ENCODE measurements around the gene NRIP3.

The NRIP3 gene

GRCh38 chr11:8964324-8965320, 39.2 kb downstream of the NRIP3 start, which contains the start of gene TMEM9B:
Gene TMEM9B (minus strand): TSS chr11:8964442. CDS start chr11:8964313, 129 bp downstream.
- peaks cover 6% of the 10 kb centered on the region for H3K4me1 ChIP-seq (ENCODE audit: insufficient read depth, low read length)
- no peaks in the 10 kb centered on the region for H3K27me3 ChIP-seq (ENCODE audit: insufficient read depth, low read length)
- H3K27ac ChIP-seq (ENCODE audit: low read length), result no peak within 1 kb of the TSS
- H3K9me3 ChIP-seq (ENCODE audit: insufficient read depth, low read depth, low read length), result no peaks in the 10 kb centered on the region
- peak within 1 kb of the TSS; percentile 93; the same call in 1 of the 2 replicates for H3K9ac ChIP-seq (ENCODE audit: low read depth, low read length)
- H3K4me3 ChIP-seq (ENCODE audit: low read length), result peak within 1 kb of the TSS; percentile 79
- H3K36me3 ChIP-seq (ENCODE audit: insufficient read depth, low read depth, low read length), result no peaks in the 10 kb centered on the region

GRCh38 chr11:8963569-8964323, 40.1 kb downstream of the NRIP3 start:
- Histone ChIP-seq H3K36me3 (ENCODE audit: insufficient read depth, low read depth, low read length) (no peaks in the 10 kb centered on the region), H3K9me3 (ENCODE audit: insufficient read depth, low read depth, low read length) (no peaks in the 10 kb centered on the region), H3K27ac (ENCODE audit: low read length) (no peak overlapping the region), H3K4me3 (ENCODE audit: low read length) (peak overlapping the region; percentile 79), H3K9ac (ENCODE audit: low read depth, low read length) (peak overlapping the region; percentile 93; the same call in 1 of the 2 replicates), H3K4me1 (ENCODE audit: insufficient read depth, low read length) (peaks cover 6% of the 10 kb centered on the region), H3K27me3 (ENCODE audit: insufficient read depth, low read length) (no peaks in the 10 kb centered on the region)

GRCh38 chr11:8962841-8963240, 41.0 kb downstream of the NRIP3 start:
- Histone ChIP-seq H3K27ac (ENCODE audit: low read length) (no peak overlapping the region), H3K27me3 (ENCODE audit: insufficient read depth, low read length) (no peaks in the 10 kb centered on the region), H3K4me1 (ENCODE audit: insufficient read depth, low read length) (peaks cover 6% of the 10 kb centered on the region), H3K9ac (ENCODE audit: low read depth, low read length) (no peak overlapping the region), H3K4me3 (ENCODE audit: low read length) (peak overlapping the region; percentile 79), H3K36me3 (ENCODE audit: insufficient read depth, low read depth, low read length) (no peaks in the 10 kb centered on the region), H3K9me3 (ENCODE audit: insufficient read depth, low read depth, low read length) (no peaks in the 10 kb centered on the region)

- Histone ChIP-seq H3K9ac (ENCODE audit: low read depth, low read length) (no peak overlapping the region), H3K4me1 (ENCODE audit: insufficient read depth, low read length) (peaks cover 6% of the 10 kb centered on the region), H3K9me3 (ENCODE audit: insufficient read depth, low read depth, low read length) (no peaks in the 10 kb centered on the region), H3K27me3 (ENCODE audit: insufficient read depth, low read length) (no peaks in the 10 kb centered on the region), H3K4me3 (ENCODE audit: low read length) (no peak overlapping the region), H3K36me3 (ENCODE audit: insufficient read depth, low read depth, low read length) (no peaks in the 10 kb centered on the region), H3K27ac (ENCODE audit: low read length) (no peak overlapping the region)
Observed at GRCh38 chr11:8961401-8961800, 42.4 kb downstream of the NRIP3 start.

GRCh38 chr11:8959546-8960166, 44.1 kb downstream of the NRIP3 start:
- peaks cover 9% of the 10 kb centered on the region; the same call in 1 of the 2 replicates for H3K36me3 ChIP-seq (ENCODE audit: insufficient read depth, low read depth, low read length)
- no peak overlapping the region for H3K27ac ChIP-seq (ENCODE audit: low read length)
- H3K9ac ChIP-seq (ENCODE audit: low read depth, low read length), result no peak overlapping the region
- peaks cover 6% of the 10 kb centered on the region for H3K4me1 ChIP-seq (ENCODE audit: insufficient read depth, low read length)
- no peaks in the 10 kb centered on the region for H3K27me3 ChIP-seq (ENCODE audit: insufficient read depth, low read length)
- H3K9me3 ChIP-seq (ENCODE audit: insufficient read depth, low read depth, low read length), result no peaks in the 10 kb centered on the region; the same call in 1 of the 2 replicates
- no peak overlapping the region for H3K4me3 ChIP-seq (ENCODE audit: low read length)

GRCh38 chr11:8956860-8957259, 46.9 kb downstream of the NRIP3 start:
- Histone ChIP-seq H3K27ac (ENCODE audit: low read length) (no peak overlapping the region), H3K4me3 (ENCODE audit: low read length) (no peak overlapping the region), H3K9ac (ENCODE audit: low read depth, low read length) (no peak overlapping the region), H3K36me3 (ENCODE audit: insufficient read depth, low read depth, low read length) (peaks cover 14% of the 10 kb centered on the region; the same call in 1 of the 2 replicates), H3K4me1 (ENCODE audit: insufficient read depth, low read length) (no peaks in the 10 kb centered on the region; the same call in 1 of the 2 replicates), H3K27me3 (ENCODE audit: insufficient read depth, low read length) (no peaks in the 10 kb centered on the region), H3K9me3 (ENCODE audit: insufficient read depth, low read depth, low read length) (no peaks in the 10 kb centered on the region; the same call in 1 of the 2 replicates)

- Histone ChIP-seq H3K27ac (ENCODE audit: low read length) (no peak overlapping the region), H3K36me3 (ENCODE audit: insufficient read depth, low read depth, low read length) (peaks cover 11% of the 10 kb centered on the region; the same call in 1 of the 2 replicates), H3K4me1 (ENCODE audit: insufficient read depth, low read length) (no peaks in the 10 kb centered on the region), H3K9ac (ENCODE audit: low read depth, low read length) (no peak overlapping the region), H3K4me3 (ENCODE audit: low read length) (no peak overlapping the region), H3K27me3 (ENCODE audit: insufficient read depth, low read length) (no peaks in the 10 kb centered on the region), H3K9me3 (ENCODE audit: insufficient read depth, low read depth, low read length) (no peaks in the 10 kb centered on the region)
Observed at GRCh38 chr11:8948886-8949285, 54.9 kb downstream of the NRIP3 start.

- no peak overlapping the region for H3K4me3 ChIP-seq (ENCODE audit: low read length)
- peaks cover 11% of the 10 kb centered on the region; the same call in 1 of the 2 replicates for H3K36me3 ChIP-seq (ENCODE audit: insufficient read depth, low read depth, low read length)
- H3K27ac ChIP-seq (ENCODE audit: low read length), result no peak overlapping the region
- H3K9me3 ChIP-seq (ENCODE audit: insufficient read depth, low read depth, low read length), result no peaks in the 10 kb centered on the region
- H3K9ac ChIP-seq (ENCODE audit: low read depth, low read length), result no peak overlapping the region
- H3K4me1 ChIP-seq (ENCODE audit: insufficient read depth, low read length), result no peaks in the 10 kb centered on the region
- H3K27me3 ChIP-seq (ENCODE audit: insufficient read depth, low read length), result no peaks in the 10 kb centered on the region
Observed at GRCh38 chr11:8947230-8947943, 56.4 kb downstream of the NRIP3 start.

GRCh38 chr11:8942518-8943066, 61.2 kb downstream of the NRIP3 start, which contains the start of gene ASCL3:
Gene ASCL3 (minus strand): TSS chr11:8943016. CDS start chr11:8938161, 4,855 bp downstream.
- Histone ChIP-seq H3K27ac (ENCODE audit: low read length) (no peak within 1 kb of the TSS), H3K36me3 (ENCODE audit: insufficient read depth, low read depth, low read length) (no peaks in the 10 kb centered on the region), H3K27me3 (ENCODE audit: insufficient read depth, low read length) (no peaks in the 10 kb centered on the region), H3K4me3 (ENCODE audit: low read length) (no peak within 1 kb of the TSS), H3K9me3 (ENCODE audit: insufficient read depth, low read depth, low read length) (no peaks in the 10 kb centered on the region), H3K9ac (ENCODE audit: low read depth, low read length) (no peak within 1 kb of the TSS), H3K4me1 (ENCODE audit: insufficient read depth, low read length) (no peaks in the 10 kb centered on the region)

GRCh38 chr11:8941341-8942103, 62.3 kb downstream of the NRIP3 start:
- Histone ChIP-seq H3K4me1 (ENCODE audit: insufficient read depth, low read length) (no peaks in the 10 kb centered on the region), H3K9ac (ENCODE audit: low read depth, low read length) (no peak overlapping the region), H3K27ac (ENCODE audit: low read length) (no peak overlapping the region), H3K27me3 (ENCODE audit: insufficient read depth, low read length) (no peaks in the 10 kb centered on the region), H3K4me3 (ENCODE audit: low read length) (no peak overlapping the region), H3K36me3 (ENCODE audit: insufficient read depth, low read depth, low read length) (no peaks in the 10 kb centered on the region), H3K9me3 (ENCODE audit: insufficient read depth, low read depth, low read length) (no peaks in the 10 kb centered on the region)
